Activated CD8-positive, alpha-beta T cell treated with anti-CD3 and anti-CD28 coated beads for 36 hours (primary cell): ENCODE results near the gene APPL1. TPM values are rescaled to one million over a fixed set of nuclear protein-coding genes. Genes with fewer than 3 reads are reported as not detected.
A peak's percentile ranks its signal among the peaks of the same experiment; 100 is the strongest.

ENCODE experiments used
- ATAC-seq: fragments of 200-7000 bp; cut with Tn5 transposase; one replicate; pipeline ENCODE4 v1.10.0; 2021; ENCODE audit warnings: mild to moderate bottlenecking, moderate library complexity
- CTCF ChIA-PET: fragments of 350-600 bp; sonication (Branson Sonifier 250); formaldehyde crosslinking; loops from one replicate; lab custom pipeline; 2021; ENCODE audit warnings: antibody characterized with exemption; lab: Charles Lee
- POLR2A ChIA-PET: fragments of 350-600 bp; sonication (Branson Sonifier 250); formaldehyde crosslinking; loops from one replicate; lab custom pipeline; 2021; ENCODE audit warnings: antibody characterized with exemption; lab: Charles Lee
- DNase-seq: peaks from one replicate; pipeline ENCODE4 v3.0.0-alpha.2; 2020
- H3K27ac Mint-ChIP-seq: one replicate; pipeline ENCODE4 v1.8.0; 2021; ENCODE audit warnings: mild to moderate bottlenecking, mixed read lengths
- H3K27me3 Mint-ChIP-seq: one replicate; pipeline ENCODE4 v1.8.0; 2021; ENCODE audit warnings: mixed read lengths
- H3K36me3 Mint-ChIP-seq: one replicate; pipeline ENCODE4 v1.8.0; 2021; ENCODE audit warnings: low read depth, mixed read lengths
- H3K4me1 Mint-ChIP-seq: one replicate; pipeline ENCODE4 v1.8.0; 2021; ENCODE audit warnings: low read depth, mixed read lengths
- H3K4me3 Mint-ChIP-seq: one replicate; pipeline ENCODE4 v1.8.0; 2021; ENCODE audit warnings: mild to moderate bottlenecking, moderate library complexity, mixed read lengths
- H3K9me3 Mint-ChIP-seq: one replicate; pipeline ENCODE4 v1.8.0; 2021; ENCODE audit warnings: mixed read lengths
- intact Hi-C: fragments of 100-400 bp; cut with micrococcal nuclease; formaldehyde crosslinking; loops from one replicate; pipeline ENCODE4 v1.10.0; 2022
- total RNA-seq, 2 experiments: library from RNA; stranded (reverse); gene quantifications; one replicate each; pipeline ENCODE4 v1.2.3, GENCODE V29; 2021
- TF ChIP-seq, protein P1 (sequence below): fragments of 200-600 bp; IDR thresholded peaks from one replicate; pipeline ENCODE4 v1.8.0; 2022; ENCODE audit warnings: antibody characterized with exemption, mild to moderate bottlenecking

APPL1 gene, protein sequence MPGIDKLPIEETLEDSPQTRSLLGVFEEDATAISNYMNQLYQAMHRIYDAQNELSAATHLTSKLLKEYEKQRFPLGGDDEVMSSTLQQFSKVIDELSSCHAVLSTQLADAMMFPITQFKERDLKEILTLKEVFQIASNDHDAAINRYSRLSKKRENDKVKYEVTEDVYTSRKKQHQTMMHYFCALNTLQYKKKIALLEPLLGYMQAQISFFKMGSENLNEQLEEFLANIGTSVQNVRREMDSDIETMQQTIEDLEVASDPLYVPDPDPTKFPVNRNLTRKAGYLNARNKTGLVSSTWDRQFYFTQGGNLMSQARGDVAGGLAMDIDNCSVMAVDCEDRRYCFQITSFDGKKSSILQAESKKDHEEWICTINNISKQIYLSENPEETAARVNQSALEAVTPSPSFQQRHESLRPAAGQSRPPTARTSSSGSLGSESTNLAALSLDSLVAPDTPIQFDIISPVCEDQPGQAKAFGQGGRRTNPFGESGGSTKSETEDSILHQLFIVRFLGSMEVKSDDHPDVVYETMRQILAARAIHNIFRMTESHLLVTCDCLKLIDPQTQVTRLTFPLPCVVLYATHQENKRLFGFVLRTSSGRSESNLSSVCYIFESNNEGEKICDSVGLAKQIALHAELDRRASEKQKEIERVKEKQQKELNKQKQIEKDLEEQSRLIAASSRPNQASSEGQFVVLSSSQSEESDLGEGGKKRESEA
- total RNA-seq = 10 to 100 TPM; 35.1 to 42.3 TPM

DNA sequence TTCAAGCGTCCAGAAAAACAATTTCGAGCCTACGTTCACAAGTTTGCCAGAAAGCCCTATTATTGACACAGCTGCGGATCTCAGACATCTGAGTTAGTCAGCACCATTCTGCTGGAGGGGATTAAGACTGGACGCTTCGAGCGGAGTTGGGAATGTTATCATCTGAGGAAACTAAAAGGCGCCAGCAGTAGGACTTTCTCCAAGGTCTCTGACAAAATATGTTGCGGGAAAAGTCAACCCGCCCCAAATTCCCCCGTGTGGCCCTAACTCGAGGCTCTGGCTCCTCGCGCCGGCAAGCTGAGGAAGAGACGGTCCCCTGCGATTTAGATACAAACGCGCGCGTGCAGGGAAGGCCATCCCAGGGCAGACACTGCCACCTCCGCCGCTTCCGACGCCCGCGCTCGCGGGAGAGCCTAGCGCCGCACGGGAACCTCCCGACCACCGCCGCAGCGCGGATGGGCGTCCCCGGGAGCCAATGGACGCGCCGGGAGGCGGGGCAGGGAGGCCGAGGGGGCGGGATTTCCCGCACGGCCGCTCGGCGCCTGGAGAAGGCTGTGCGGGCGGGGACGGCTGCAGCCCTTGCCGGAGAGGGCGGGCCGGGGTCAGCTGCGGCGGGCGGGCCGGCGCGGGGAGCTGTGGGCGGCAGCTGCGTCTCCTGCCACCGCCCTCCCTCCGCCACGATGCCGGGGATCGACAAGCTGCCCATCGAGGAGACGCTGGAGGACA is at the start of gene APPL1:
Gene APPL1, plus strand, starts transcription at position 526 of the 726 bp plus-strand sequence. Its CDS starts 155 bp downstream, at position 681.
- CTCF ChIA-PET = interaction anchor here (1.1 to 1.7 kb wide), 3 partner anchors 34 to 116 kb away, joined by 3 to 7 read pairs (median 4); no protein-coding TSS in a partner anchor
- peaks cover 3% of the 10 kb centered on the region for H3K36me3 Mint-ChIP-seq
- H3K4me3 Mint-ChIP-seq = peak within 1 kb of the TSS; percentile 85
- ATAC-seq (peak; percentile 96), DNase-seq (peak; percentile 89)
- H3K27me3 Mint-ChIP-seq = no peaks in the 10 kb centered on the region
- H3K27ac Mint-ChIP-seq = peak within 1 kb of the TSS; percentile 79
- TF ChIP-seq, protein P1, sequence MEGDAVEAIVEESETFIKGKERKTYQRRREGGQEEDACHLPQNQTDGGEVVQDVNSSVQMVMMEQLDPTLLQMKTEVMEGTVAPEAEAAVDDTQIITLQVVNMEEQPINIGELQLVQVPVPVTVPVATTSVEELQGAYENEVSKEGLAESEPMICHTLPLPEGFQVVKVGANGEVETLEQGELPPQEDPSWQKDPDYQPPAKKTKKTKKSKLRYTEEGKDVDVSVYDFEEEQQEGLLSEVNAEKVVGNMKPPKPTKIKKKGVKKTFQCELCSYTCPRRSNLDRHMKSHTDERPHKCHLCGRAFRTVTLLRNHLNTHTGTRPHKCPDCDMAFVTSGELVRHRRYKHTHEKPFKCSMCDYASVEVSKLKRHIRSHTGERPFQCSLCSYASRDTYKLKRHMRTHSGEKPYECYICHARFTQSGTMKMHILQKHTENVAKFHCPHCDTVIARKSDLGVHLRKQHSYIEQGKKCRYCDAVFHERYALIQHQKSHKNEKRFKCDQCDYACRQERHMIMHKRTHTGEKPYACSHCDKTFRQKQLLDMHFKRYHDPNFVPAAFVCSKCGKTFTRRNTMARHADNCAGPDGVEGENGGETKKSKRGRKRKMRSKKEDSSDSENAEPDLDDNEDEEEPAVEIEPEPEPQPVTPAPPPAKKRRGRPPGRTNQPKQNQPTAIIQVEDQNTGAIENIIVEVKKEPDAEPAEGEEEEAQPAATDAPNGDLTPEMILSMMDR = no peak
- H3K4me1 Mint-ChIP-seq = peaks cover 30% of the 10 kb centered on the region
- H3K9me3 Mint-ChIP-seq = no peaks in the 10 kb centered on the region
- POLR2A ChIA-PET = interaction anchor here (0.5 to 1.4 kb wide), 4 partner anchors 31 to 629 kb away, joined by 3 to 4 read pairs (median 3); no protein-coding TSS in a partner anchor
- intact Hi-C loops = no loop called here

GRCh38 chr3:57179580-57180410 is 47.7 kb upstream of the APPL1 start:
- ChIA-PET CTCF (interaction anchor here (1.3 to 1.9 kb wide), 3 partner anchors 8 to 20 kb away, joined by 3 to 9 read pairs (median 4); no protein-coding TSS in a partner anchor), POLR2A (no interaction called here)
- H3K4me1 Mint-ChIP-seq = no peaks in the 10 kb centered on the region
- no peaks in the 10 kb centered on the region for H3K36me3 Mint-ChIP-seq
- intact Hi-C loops = no loop called here
- ATAC-seq (no peak), DNase-seq (no peak)
- H3K27me3 Mint-ChIP-seq = peaks cover 3% of the 10 kb centered on the region
- H3K9me3 Mint-ChIP-seq = no peaks in the 10 kb centered on the region
- TF ChIP-seq, protein P1 = peak; percentile 22
- H3K27ac Mint-ChIP-seq = no peak overlapping the region
- no peak overlapping the region for H3K4me3 Mint-ChIP-seq

GRCh38 chr3:57184526-57184925 is 43.0 kb upstream of the APPL1 start:
- intact Hi-C loops = no loop called here
- peaks cover 3% of the 10 kb centered on the region for H3K27me3 Mint-ChIP-seq
- no peaks in the 10 kb centered on the region for H3K36me3 Mint-ChIP-seq
- POLR2A ChIA-PET = interaction anchor here (0.5 kb wide), 1 partner anchor 9 kb away, joined by 3 read pairs; no protein-coding TSS in a partner anchor
- ATAC-seq (no peak), DNase-seq (no peak)
- no peak overlapping the region for H3K27ac Mint-ChIP-seq
- no peaks in the 10 kb centered on the region for H3K9me3 Mint-ChIP-seq
- TF ChIP-seq, protein P1 = no peak
- H3K4me1 Mint-ChIP-seq = no peaks in the 10 kb centered on the region
- H3K4me3 Mint-ChIP-seq = no peak overlapping the region
- CTCF ChIA-PET = interaction anchor here (1.1 kb wide), 1 partner anchor 10 kb away, joined by 3 read pairs; no protein-coding TSS in a partner anchor

DNA sequence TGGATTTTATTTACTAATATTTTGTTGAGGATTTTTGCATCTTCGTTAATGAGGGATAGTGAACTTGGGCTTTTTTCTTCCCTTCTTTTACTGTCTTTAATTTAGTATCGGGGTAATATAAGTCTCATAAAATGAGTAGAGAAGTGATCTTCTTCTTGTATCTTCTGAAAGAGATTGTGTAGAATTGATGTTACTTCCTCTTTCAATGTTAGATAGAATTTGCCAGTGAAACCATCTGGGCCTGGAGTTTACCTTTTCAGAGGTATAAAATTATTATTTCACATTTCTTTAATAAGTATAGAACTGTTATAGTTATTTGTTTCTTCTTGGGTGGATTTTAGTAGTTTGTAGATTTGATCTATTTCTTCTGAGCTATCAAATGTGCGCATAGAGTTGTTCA is 35.5 kb upstream of the APPL1 start:
- Mint-ChIP-seq H3K27ac (no peak overlapping the region), H3K4me3 (no peak overlapping the region), H3K36me3 (no peaks in the 10 kb centered on the region), H3K4me1 (no peaks in the 10 kb centered on the region), H3K27me3 (peaks cover 13% of the 10 kb centered on the region), H3K9me3 (no peaks in the 10 kb centered on the region)
- ChIA-PET CTCF (no interaction called here), POLR2A (no interaction called here)
- TF ChIP-seq, protein P1 = no peak
- DNase-seq (no peak), ATAC-seq (no peak)
- intact Hi-C loops = no loop called here
